Caco-2 (cell line): ENCODE measurements around the gene ZNF174. TPM values are rescaled to one million over a fixed set of nuclear protein-coding genes. Genes with fewer than 3 reads are reported as not detected.

Experiments
- BruUV-seq: library from RNA; stranded (reverse); fragments of 400-500 nt; replicated peaks from 2 replicates; lab custom pipeline; 2021; lab: Mats Ljungman, UMichigan
- CTCF ChIA-PET: fragments of 300-600 bp; sonication (Branson Sonifier 250); formaldehyde crosslinking; loops from one replicate; lab custom pipeline; 2022; ENCODE audit warnings: antibody characterized with exemption; lab: Charles Lee
- POLR2A ChIA-PET: fragments of 300-600 bp; sonication (Branson Sonifier 250); formaldehyde crosslinking; loops from one replicate; lab custom pipeline; 2022; ENCODE audit warnings: antibody characterized with exemption; lab: Charles Lee
- DNase-seq, 2 experiments: peaks; one replicate each; pipeline versions ENCODE4 v3.0.0 to v3.0.0-alpha.2; 2020 to 2022
- H3K27me3 ChIP-seq: replicated peaks from 2 replicates; pipeline ENCODE4 v1.6.0; 2011; ENCODE audit warnings: low read length; ENCODE audit not compliant: control insufficient read depth, insufficient read depth
- H3K36me3 ChIP-seq: 2 replicates; pipeline ENCODE4 v1.5.1; 2011; ENCODE audit warnings: low read length; ENCODE audit not compliant: control insufficient read depth, insufficient read depth
- H3K4me1 ChIP-seq: fragments of 250-450 bp; sonication (Bioruptor Pico); 2 replicates; pipeline ENCODE4 v1.5.1; 2020; ENCODE audit warnings: mild to moderate bottlenecking
- H3K4me3 ChIP-seq: 2 replicates; pipeline ENCODE4 v1.5.1; 2011; ENCODE audit warnings: low read depth, mild to moderate bottlenecking, control low read depth, low read length
- H3K9me3 ChIP-seq: fragments of 250-450 bp; sonication (Bioruptor Pico); 2 replicates; pipeline ENCODE4 v1.5.1; 2020; ENCODE audit warnings: mild to moderate bottlenecking, moderate library complexity
- H3K27ac Mint-ChIP-seq: one replicate; pipeline ENCODE4 v1.8.0; 2022; ENCODE audit warnings: mixed read lengths; ENCODE audit not compliant: unreplicated experiment
- H3K27me3 Mint-ChIP-seq: one replicate; pipeline ENCODE4 v1.8.0; 2022; ENCODE audit warnings: mixed read lengths; ENCODE audit not compliant: insufficient read depth, unreplicated experiment
- H3K36me3 Mint-ChIP-seq: one replicate; pipeline ENCODE4 v1.8.0; 2022; ENCODE audit warnings: mild to moderate bottlenecking, mixed read lengths; ENCODE audit not compliant: insufficient read depth, unreplicated experiment
- H3K4me1 Mint-ChIP-seq: one replicate; pipeline ENCODE4 v1.8.0; 2022; ENCODE audit warnings: low read depth, mixed read lengths; ENCODE audit not compliant: unreplicated experiment
- H3K4me3 Mint-ChIP-seq: one replicate; pipeline ENCODE4 v1.8.0; 2022; ENCODE audit warnings: mild to moderate bottlenecking, moderate library complexity, mixed read lengths; ENCODE audit not compliant: unreplicated experiment
- H3K9me3 Mint-ChIP-seq: one replicate; pipeline ENCODE4 v1.8.0; 2022; ENCODE audit warnings: mixed read lengths; ENCODE audit not compliant: unreplicated experiment
- intact Hi-C: fragments of 100-400 bp; cut with micrococcal nuclease; formaldehyde crosslinking; loops from one replicate; pipeline ENCODE4 v1.10.0; 2022; ENCODE audit not compliant: unreplicated experiment
- total RNA-seq: library from RNA; stranded (reverse); gene quantifications from 2 replicates; pipeline ENCODE4 v1.2.3, GENCODE V29; 2022
- TF ChIP-seq, protein P1 (sequence below), 2 experiments: fragments of 200-600 bp in 1 of 2; IDR thresholded peaks; 1 replicate in 1 of 2; 2 replicates in 1 of 2; pipeline versions ENCODE4 v1.5.1 to v1.8.0; 2011 to 2022; ENCODE audit warnings: antibody characterized with exemption in 1 of 2, control low read depth in 1 of 2, inconsistent platforms in 1 of 2, low read depth in 1 of 2, low read length in 1 of 2, mild to moderate bottlenecking in 1 of 2, moderate library complexity in 1 of 2; ENCODE audit not compliant: insufficient read depth in 1 of 2, severe bottlenecking in 1 of 2, unreplicated experiment in 1 of 2

The ZNF174 gene
- total RNA-seq, 1 experiment from 2014 or later = 11.9 TPM

DNA sequence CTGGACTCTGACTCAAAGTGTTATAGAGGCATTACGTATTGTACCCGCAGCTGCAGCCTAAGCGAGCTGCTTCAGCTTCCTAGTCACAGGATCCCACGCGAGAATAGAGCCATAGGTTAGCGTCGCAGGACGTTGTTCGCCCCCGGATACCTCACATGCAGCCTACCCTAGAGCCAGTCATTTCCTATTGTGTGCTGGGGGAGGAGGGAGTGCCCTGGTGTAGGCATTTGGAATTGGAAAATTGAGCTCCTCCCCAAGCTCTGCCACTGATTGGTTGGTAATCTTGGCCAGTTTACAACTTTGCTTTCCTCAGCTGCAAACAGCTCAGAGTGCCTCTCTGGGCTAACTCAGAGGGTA is 43.0 kb downstream of the ZNF174 start:
- peak overlapping the region; percentile 91 for H3K4me3 Mint-ChIP-seq
- intact Hi-C loops = loop anchor here (5.0 kb wide), 1 partner anchor 162 kb away; the partner anchor contains the start of gene ZNF263
- TSS peak; percentile 84 for BruUV-seq

DNA sequence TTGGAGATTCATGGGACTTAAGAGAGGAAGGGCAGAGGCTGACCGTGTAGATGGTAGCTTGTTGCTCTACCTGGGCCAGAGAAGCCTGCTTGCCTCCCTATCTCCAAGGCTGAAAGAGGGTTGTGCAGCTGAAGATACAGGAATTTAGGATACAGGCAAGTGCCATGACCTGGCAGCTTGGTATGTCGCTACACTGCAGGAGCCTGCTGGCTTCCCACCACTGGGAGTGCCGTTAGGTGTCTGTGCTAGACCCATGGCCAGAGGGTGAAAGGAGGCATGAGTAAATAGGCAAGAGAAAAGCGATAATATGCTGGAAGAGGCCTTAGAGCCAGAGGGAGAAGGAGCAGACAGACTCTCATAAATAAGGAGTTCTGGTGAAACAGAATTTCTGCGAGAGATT is 53.1 kb downstream of the ZNF174 start:
- intact Hi-C loops = no loop called here
- H3K27me3 Mint-ChIP-seq = no peaks in the 10 kb centered on the region
- ChIA-PET CTCF (interaction anchor here (1.3 kb wide), 1 partner anchor 11 kb away, joined by 3 read pairs; the partner anchor contains the start of genes NAA60 and ZNF597), POLR2A (interaction anchor here (0.6 to 1.4 kb wide), 2 partner anchors 10 to 102 kb away, joined by 3 to 8 read pairs; partner anchors contain the start of gene NAA60)
- Histone ChIP-seq H3K9me3 (no peaks in the 10 kb centered on the region), H3K27me3 (no peaks in the 10 kb centered on the region), H3K4me3 (no peak overlapping the region), H3K36me3 (no peaks in the 10 kb centered on the region), H3K4me1 (no peaks in the 10 kb centered on the region)
- BruUV-seq = no TSS peak
- H3K4me3 Mint-ChIP-seq = no peak overlapping the region
- H3K9me3 Mint-ChIP-seq = no peaks in the 10 kb centered on the region
- H3K27ac Mint-ChIP-seq = no peak overlapping the region
- TF ChIP-seq, protein P1, sequence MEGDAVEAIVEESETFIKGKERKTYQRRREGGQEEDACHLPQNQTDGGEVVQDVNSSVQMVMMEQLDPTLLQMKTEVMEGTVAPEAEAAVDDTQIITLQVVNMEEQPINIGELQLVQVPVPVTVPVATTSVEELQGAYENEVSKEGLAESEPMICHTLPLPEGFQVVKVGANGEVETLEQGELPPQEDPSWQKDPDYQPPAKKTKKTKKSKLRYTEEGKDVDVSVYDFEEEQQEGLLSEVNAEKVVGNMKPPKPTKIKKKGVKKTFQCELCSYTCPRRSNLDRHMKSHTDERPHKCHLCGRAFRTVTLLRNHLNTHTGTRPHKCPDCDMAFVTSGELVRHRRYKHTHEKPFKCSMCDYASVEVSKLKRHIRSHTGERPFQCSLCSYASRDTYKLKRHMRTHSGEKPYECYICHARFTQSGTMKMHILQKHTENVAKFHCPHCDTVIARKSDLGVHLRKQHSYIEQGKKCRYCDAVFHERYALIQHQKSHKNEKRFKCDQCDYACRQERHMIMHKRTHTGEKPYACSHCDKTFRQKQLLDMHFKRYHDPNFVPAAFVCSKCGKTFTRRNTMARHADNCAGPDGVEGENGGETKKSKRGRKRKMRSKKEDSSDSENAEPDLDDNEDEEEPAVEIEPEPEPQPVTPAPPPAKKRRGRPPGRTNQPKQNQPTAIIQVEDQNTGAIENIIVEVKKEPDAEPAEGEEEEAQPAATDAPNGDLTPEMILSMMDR (IDR thresholded peaks at IDR 0.05; ENCODE audit: insufficient read depth in 1 of 2, low read depth in 1 of 2, low read length in 1 of 2, severe bottlenecking in 1 of 2, unreplicated experiment in 1 of 2) = no peak
- peak in 1 of 2 experiments; percentile 42 for DNase-seq
- peaks cover 28% of the 10 kb centered on the region for H3K36me3 Mint-ChIP-seq
- peaks cover 13% of the 10 kb centered on the region for H3K4me1 Mint-ChIP-seq

More for the DNA sequence above, 43.0 kb downstream of the ZNF174 start:
- H3K9me3 Mint-ChIP-seq = peaks cover 9% of the 10 kb centered on the region
- no peaks in the 10 kb centered on the region for H3K4me1 Mint-ChIP-seq
- ChIA-PET POLR2A (interaction anchor here (0.6 to 2.3 kb wide), 6 partner anchors 10 to 161 kb away, joined by 3 to 25 read pairs (median 8); partner anchors contain the start of genes TIGD7, ZNF174, ZNF263 and ZNF75A), CTCF (interaction anchor here (0.7 to 2.5 kb wide), 4 partner anchors 8 to 43 kb away, joined by 3 to 6 read pairs (median 4); partner anchors contain the start of genes ZNF174 and ZSCAN32)
- H3K27ac Mint-ChIP-seq = peak overlapping the region; percentile 94
- peak in 1 of 2 experiments; percentile 24 for DNase-seq
- Histone ChIP-seq H3K36me3 (no peaks in the 10 kb centered on the region), H3K27me3 (no peaks in the 10 kb centered on the region), H3K9me3 (no peaks in the 10 kb centered on the region; the same call in 1 of the 2 replicates), H3K4me3 (peak overlapping the region; percentile 54), H3K4me1 (no peaks in the 10 kb centered on the region)
- TF ChIP-seq, protein P1 (IDR thresholded peaks at IDR 0.05; ENCODE audit: insufficient read depth in 1 of 2, low read depth in 1 of 2, low read length in 1 of 2, severe bottlenecking in 1 of 2, unreplicated experiment in 1 of 2) = no peak
- H3K27me3 Mint-ChIP-seq = no peaks in the 10 kb centered on the region
- peaks cover 23% of the 10 kb centered on the region for H3K36me3 Mint-ChIP-seq

DNA sequence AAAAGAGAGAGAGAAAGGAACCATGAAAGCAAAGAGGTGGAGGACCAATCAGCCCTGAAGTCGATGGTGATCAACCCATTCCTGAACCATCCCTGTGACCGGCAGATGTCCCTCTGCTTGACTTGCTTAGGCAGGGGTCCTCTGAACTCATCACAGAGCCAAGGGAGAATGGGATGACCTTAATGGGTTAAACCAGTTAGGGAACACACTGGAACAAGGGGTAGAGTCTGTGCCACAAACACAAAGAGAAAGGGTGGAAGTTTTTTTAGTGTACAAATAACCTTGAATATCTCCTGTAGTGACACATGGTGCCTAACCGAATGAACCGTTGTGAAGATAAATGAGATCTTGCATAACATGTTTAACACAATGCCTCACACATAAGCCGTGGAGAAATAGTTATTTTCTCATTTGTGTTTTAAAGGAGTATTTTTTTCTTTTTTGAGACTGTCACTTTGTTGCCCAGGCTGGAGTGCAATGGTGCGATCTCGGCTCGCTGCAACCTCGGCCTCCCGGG is 53.7 kb downstream of the ZNF174 start:
- Mint-ChIP-seq H3K36me3 (peaks cover 31% of the 10 kb centered on the region), H3K9me3 (no peaks in the 10 kb centered on the region), H3K4me3 (no peak overlapping the region), H3K4me1 (peaks cover 19% of the 10 kb centered on the region), H3K27ac (no peak overlapping the region), H3K27me3 (no peaks in the 10 kb centered on the region)
- no peak for DNase-seq
- ChIA-PET POLR2A (interaction anchor here (0.6 kb wide), 1 partner anchor 103 kb away, joined by 3 read pairs; no protein-coding TSS in a partner anchor), CTCF (interaction anchor here (1.3 kb wide), 1 partner anchor 11 kb away, joined by 3 read pairs; the partner anchor contains the start of genes NAA60 and ZNF597)
- Histone ChIP-seq H3K27me3 (no peaks in the 10 kb centered on the region), H3K9me3 (no peaks in the 10 kb centered on the region), H3K36me3 (no peaks in the 10 kb centered on the region), H3K4me3 (no peak overlapping the region), H3K4me1 (peaks cover 4% of the 10 kb centered on the region)
- no TSS peak for BruUV-seq
- TF ChIP-seq, protein P1 (IDR thresholded peaks at IDR 0.05; ENCODE audit: insufficient read depth in 1 of 2, low read depth in 1 of 2, low read length in 1 of 2, severe bottlenecking in 1 of 2, unreplicated experiment in 1 of 2) = no peak
- intact Hi-C loops = loop anchor here (5.0 kb wide), 2 partner anchors 192 to 302 kb away; no protein-coding TSS in a partner anchor
